Inflammatory macrophage treated with lipopolysaccharide for 1 hour (primary cell): ENCODE data around the gene ANTXR1.
A peak's percentile ranks its signal among the peaks of the same experiment; 100 is the strongest.

Experiments
- DNase-seq, 2 donors: peaks; one replicate each; pipeline ENCODE4 v3.0.0-alpha.2; 2020 to 2022

Gene ANTXR1

DNA sequence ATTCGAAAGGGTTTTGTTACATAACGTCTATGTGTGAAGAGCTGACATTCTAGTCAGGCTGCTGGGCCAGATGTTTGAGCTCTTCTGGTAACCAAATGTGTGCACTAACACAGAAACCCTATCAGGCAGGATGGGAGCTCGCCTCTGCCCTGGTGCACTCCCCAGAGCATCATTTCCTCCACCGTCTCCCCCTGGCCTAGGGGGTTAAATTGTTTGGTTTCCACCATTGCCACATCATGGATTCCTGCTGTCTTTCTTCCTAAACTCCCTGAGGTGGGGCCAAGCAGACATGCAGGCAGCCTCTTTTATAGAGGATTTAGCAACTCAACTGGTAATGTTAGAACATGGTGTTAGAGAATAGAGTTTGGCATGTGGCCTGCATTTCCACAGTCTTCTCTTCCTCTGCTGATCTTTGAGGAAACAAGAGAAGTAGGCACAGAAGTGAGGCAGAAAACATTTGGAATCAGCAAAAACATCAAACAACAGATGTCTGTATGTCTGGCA is 87.3 kb downstream of the ANTXR1 start:
- no peak for DNase-seq

DNA sequence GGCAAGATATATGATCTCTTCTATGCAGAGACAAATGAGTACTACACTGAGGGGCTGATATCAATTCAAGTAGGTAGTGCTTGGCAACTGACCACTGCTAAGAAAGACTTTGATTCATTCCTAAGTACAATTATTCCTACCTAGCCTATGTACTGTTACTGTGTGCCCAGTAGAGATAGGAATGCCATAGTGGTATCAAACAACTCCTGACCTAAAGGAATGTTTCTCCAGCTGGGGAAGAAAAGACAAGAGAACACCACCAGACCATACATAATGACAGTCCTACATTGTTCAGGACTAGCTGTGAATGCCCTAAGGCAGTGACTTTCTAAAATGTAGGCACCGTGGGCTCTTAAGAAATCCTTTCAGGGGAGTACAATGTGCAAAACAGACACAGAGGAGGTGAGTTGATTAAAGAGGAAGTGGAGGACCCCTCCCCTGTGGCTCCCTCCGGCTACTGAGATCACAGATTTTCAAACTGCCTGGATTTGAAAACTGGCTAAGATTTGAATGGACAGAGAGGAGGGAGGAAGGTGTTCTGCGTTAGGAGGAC is 89.1 kb downstream of the ANTXR1 start:
- no peak for DNase-seq

- DNase-seq, result no peak
Measured at GRCh38 chr2:69103419-69103818, 90.4 kb downstream of the ANTXR1 start.

DNA sequence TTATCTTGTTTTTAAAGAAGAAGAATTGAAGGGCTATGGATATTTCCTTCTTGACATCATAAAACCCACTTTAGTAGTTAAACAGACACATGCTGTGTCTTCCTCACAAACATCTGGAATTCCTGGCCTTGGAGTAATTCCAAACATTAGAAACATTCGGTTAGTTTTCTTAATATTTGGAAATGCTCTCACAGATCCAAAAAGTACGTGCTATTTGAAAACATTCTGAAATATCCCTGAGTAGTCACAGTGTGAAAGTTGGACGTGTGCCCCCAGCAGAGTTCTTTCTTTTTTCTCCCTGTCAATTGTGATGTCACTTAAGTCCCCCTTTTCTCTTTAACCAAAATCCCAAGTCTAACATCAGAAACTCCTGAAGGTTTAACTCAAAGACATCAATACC is 91.3 kb downstream of the ANTXR1 start:
- DNase-seq, result no peak

- DNase-seq, result no peak
Measured at GRCh38 chr2:69109255-69109654, 96.3 kb downstream of the ANTXR1 start.

GRCh38 chr2:69111076-69111475 is 98.1 kb downstream of the ANTXR1 start:
- DNase-seq, result no peak

DNA sequence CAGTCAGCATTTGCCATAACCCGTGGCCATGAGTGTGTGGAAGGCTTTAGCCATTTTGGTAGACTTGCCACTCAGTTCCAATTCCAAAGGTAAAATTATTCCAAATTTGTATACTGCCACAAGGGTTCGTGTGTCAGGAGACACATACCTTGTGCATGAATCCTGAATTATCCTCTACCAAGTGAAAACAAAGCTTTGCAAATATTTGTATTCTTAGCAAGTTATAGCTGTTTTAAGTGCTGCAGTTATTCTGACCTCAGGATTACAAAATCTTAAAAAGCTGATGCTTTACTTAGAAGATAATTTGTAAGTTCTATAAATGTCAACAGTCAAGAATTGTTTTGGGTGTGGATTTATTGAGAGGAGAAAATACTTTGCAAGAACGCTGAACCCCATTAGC is 100.6 kb downstream of the ANTXR1 start:
- DNase-seq, result no peak

DNA sequence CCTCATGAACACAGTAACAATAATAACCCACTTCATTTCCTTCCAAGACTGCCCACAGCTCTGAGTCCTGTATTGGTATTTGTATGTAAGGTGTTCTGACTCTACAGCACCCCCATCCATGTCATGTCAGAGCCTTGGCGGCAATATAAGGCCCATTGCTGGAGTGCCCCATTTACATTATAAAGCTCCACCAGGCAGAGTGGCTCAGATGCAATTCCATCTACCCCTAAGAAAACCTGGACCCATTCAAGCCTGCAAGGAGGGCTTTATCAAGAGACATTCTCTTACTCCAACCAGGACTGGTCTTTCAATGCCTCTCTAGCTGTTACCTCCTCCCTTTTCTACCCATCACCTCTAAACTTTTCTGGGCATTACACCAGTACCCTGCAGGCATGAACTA is 101.6 kb downstream of the ANTXR1 start:
- no peak for DNase-seq

DNA sequence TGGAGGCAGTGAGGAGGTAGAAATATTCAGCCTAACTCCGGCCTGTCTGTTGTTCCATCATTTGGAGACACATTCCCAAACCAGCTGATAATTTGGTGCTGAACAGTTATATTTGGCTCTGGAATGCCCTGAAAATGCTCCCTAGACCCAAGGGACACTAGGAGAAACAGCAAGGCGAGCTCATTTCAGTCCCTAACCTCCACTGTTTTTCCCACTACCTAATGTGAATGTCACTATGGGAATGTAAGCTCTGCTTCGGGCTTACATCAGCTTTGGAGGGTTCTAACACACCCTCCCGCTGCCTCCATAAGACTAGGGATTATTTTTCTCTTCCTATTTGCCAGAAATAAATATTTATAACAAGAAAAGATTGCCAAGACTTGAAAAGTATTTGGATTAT is 103.5 kb downstream of the ANTXR1 start:
- DNase-seq, result no peak

- no peak for DNase-seq
Measured at GRCh38 chr2:69118609-69119008, 105.6 kb downstream of the ANTXR1 start.

GRCh38 chr2:69119104-69119894 is 106.3 kb downstream of the ANTXR1 start:
- DNase-seq, result no peak

DNA sequence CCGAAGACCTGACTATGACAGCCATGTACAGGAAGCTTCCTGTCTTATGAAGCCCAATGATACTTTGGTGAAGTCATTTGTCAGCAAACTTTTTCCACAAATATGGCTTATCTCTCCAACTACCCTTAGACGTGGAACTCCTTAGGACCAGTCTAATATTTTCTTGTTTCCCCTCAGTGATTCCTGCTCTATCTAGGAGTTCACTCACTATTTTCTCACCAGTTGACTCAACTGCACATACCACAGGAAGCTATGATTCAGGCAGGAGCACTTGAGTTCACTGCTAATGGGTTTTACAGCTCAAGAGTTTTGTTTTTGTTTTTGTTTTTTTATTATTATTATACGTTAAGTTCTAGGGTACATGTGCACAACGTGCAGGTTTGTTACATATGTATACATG is 109.3 kb downstream of the ANTXR1 start:
- DNase-seq, result no peak

DNA sequence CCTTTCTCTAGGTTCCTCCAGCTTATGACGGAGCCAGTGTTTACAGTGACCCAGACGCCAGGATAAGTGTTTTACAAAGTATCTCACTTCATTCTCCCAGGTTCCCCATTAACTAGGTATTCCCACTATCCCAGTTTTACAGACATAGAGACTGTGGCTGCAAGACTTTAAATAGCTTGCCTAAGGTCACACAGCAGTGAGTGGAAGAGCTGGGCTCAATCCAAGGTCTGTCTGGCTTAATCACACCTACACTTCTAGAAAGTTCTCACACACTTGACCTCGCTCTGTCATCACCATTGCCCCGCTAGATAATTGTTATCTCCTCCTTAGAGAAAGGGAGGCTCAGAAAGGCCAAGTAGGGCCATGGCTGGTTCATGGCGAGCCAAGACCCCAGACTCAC is 110.2 kb downstream of the ANTXR1 start:
- no peak for DNase-seq

DNA sequence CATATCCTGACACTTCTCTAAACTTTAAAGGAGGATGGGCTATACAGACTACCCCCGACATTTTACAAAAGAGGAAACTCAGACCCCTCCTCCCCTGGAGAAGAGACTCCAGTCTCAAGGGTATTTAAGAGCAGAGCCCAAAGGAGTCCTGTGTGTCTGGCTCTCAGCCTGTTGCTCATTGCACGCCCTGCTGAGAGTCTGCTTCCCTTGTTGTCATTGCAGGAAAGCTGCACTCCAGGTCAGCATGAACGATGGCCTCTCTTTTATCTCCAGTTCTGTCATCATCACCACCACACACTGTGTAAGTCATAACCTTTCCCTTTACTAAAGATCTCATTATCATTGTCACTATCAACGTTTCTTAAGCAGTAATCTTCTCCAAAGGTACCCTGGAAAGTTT is 111.4 kb downstream of the ANTXR1 start:
- no peak for DNase-seq

- no peak for DNase-seq
Measured at GRCh38 chr2:69125816-69126215, 112.8 kb downstream of the ANTXR1 start.

DNA sequence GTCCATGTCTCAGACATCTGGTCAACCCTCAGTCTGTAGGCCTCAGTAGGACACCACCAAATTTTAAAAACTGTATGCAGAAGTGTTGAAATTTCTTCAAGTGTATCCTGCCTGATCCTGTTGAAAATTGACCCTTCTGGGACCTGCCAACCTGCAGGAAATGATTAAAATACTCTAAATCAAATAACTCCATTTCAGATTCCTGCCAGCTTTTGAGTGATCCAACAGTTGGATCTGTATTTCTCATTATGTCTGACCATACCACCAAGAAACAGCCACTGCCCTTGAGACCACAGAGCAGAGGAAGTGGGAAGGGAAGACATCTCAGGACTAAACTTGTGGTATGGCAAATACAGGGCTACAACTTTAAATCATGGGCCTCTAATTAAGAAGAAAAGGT is 113.4 kb downstream of the ANTXR1 start:
- no peak for DNase-seq

GRCh38 chr2:69131452-69131851 is 118.5 kb downstream of the ANTXR1 start:
- no peak for DNase-seq

DNA sequence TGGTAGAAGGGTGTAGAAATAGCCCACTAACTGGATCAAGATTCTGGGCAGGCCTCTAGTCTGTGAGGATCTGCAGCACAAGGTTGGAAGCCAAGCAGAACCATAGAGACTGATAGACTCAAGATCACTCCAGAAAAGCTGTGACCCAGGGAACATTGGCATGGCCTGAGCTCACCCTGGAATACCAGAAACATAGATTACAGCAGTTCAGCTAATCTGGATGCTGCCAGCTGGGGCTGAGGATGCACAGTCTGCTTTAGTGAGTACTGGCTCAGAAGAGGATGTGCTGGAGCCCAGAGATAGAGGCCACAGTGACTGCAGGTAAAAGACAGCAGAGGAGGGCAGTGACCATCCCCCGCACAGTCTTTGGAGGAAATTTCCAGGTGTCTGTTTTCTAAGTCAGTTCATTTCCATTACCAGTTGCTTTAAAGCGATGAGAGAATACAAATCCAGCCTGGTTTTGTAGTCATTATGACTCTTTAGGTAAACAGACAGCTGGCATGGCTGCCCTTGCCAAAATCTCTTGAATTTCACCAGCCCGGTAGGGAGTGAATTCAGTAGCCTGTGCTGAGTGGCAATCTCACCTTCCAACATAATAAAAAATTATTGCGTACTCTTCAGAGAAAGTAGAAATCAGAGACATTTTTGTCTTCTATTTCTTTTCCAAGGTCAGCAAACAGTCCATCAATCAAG is 119.2 kb downstream of the ANTXR1 start:
- no peak for DNase-seq

GRCh38 chr2:69132960-69133590 is 120.1 kb downstream of the ANTXR1 start:
- peak in 1 of 2 donors; percentile 31 for DNase-seq

DNA sequence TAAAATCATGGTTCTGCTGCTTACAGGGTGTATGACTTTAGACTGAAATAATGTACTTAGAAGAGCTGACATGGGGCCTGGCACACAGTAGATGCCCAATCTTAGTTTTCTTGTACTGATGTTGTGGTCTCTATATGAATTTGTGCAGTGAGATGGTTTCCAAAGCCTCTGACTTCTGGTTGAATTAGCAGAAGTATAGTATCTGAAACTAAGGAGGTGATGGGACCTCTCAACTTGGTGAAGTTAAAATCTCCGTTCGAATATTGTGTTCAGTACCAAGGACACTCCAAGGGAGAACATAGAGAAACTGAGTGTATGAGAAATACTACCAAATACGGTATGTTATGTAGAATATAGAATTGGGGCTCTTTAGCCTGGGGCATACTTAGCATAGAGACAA is 120.9 kb downstream of the ANTXR1 start:
- DNase-seq, result no peak

- DNase-seq, result no peak
Measured at GRCh38 chr2:69134306-69134945, 121.4 kb downstream of the ANTXR1 start.

DNA sequence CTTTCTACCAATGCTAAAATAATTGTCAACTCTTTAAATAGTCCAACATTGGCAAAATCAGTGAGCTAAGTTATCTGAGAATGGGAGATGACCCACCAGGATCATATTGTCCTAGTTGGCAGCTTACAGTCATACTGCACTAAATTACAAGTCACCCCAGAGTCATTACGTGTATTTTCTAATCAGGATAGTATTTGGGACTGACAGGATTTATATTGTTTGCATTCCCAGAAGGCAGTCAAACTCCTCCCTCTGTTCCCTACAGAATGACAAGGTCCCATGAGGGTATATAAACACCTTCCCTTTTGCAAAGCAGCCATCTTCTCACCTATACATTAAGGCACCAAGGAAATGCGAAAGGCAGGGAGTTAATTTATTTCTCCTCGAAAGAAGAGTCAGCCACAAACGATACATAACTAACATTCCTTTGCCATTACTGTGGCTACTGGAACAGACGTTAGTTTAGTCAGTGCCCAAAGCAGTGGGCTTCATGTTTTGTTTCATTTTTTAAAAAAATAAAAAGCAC is 125.3 kb downstream of the ANTXR1 start:
- DNase-seq, result no peak
